HK-2 (cell line): ENCODE data around the gene FMO3.

Source experiments
- DNase-seq: peaks from one replicate; pipeline ENCODE4 v3.0.0-alpha.2; 2018; ENCODE audit not compliant: unreplicated experiment

Gene FMO3

DNA sequence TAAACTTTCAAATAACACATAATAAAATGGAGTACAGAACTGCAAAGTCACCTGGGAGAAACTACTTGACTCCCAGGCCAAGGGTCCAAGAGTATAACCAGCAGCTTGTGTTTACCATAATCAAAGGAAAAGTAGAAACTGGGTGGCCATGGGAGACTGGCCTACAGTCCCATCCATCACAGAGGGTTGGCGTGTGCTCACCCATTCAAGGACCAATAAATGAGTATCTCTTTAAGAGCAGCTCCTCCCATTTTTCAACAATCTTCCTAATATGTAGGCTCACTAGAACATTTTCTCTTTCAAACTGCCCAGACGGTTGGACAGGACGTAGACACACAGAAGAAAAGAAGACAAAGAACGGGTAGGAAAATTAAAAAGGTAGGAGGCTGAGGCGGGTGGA, at the start of gene FMO3:
Gene FMO3 (plus strand): TSS at position 302 of the 400 bp plus-strand sequence. CDS start 1,754 bp downstream, outside the sequence.
- no peak for DNase-seq

DNA sequence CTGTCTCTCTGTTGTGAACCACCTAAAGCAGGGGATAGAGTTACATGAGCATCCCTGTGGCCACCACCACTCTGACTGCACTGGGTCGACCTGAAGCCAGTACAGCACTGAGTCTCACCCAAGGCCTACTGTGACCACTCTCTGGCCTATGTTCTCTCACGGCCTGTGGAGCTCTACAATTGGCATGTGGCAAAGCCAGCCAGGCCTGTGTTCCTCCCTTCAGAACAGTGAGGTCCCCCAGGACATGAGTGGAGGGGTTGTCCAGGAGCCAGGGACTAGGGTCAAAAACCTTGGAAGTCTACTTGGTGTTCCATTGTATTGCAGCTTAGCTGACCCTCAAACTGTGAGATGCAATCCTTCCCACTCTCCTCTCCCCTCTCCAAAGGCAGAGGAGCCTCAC, 42.7 kb upstream of the FMO3 start:
- no peak for DNase-seq

- DNase-seq: no peak
Measured at GRCh38 chr1:171052977-171053376, 37.7 kb upstream of the FMO3 start.

GRCh38 chr1:171055966-171056643, 34.6 kb upstream of the FMO3 start:
- DNase-seq: no peak

GRCh38 chr1:171061425-171062143, 29.1 kb upstream of the FMO3 start:
- DNase-seq: no peak

- DNase-seq: no peak
Measured at GRCh38 chr1:171062902-171063301, 27.8 kb upstream of the FMO3 start.

DNA sequence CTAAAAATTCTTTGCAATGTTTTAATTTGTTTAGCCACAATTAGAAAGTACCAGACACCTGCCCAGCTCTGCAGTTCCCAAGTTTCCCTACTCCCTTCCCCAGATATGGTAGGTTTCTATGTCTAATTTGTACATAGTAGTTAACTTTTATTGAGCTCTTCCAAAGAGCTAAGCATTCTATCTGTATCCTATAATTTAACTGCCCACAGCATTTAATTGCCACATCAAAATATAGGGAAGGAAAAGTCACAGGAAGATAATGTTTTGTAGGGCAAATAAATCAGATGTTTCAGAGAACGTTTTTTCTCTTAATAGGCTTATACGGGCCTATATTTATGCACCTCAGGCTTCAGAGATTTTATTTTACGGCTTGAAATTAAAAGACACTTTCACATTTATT, 15.7 kb upstream of the FMO3 start:
- DNase-seq: no peak

- no peak for DNase-seq
Measured at GRCh38 chr1:171081314-171081753, 9.4 kb upstream of the FMO3 start.

DNA sequence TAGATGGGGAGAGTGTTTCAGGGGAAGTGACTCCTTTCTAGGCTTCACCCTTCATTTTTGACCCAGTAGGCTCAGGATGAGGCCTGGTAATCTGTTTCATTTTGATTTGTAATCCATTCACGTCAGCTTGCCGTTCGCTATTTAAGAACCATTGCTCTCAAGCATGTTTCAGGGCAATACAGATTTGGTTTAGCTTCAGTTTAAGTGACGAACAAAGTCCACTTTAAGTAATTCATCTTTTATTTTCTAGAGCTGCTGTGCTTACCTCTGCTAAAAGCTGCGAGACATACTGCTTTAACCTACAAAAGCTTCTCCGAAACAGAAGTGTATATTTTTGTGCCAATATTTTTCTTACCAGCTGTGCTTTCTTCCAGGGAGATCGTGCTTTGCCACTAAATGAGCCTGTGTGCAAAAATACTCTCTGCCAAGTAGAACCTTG, 8.9 kb upstream of the FMO3 start:
- DNase-seq: no peak

DNA sequence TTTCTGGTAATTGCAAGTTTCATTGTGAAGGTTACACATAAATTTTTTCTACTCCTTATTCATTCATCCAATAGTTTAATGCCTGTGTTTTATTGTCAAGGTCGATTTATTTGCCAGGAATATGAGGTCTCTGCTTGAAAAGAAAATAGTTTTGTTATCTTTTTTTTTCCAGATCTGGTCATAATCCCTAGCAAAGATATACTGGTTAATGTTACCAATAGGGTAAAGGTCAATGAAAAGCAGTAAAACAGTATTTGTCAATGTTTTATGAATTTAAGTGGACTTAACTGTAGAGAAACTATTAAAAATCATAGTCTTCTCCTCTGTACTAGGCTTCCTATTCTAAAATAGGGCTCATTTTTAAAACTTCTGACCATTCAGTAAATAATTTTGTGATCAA, 8.1 kb upstream of the FMO3 start:
- DNase-seq: no peak

DNA sequence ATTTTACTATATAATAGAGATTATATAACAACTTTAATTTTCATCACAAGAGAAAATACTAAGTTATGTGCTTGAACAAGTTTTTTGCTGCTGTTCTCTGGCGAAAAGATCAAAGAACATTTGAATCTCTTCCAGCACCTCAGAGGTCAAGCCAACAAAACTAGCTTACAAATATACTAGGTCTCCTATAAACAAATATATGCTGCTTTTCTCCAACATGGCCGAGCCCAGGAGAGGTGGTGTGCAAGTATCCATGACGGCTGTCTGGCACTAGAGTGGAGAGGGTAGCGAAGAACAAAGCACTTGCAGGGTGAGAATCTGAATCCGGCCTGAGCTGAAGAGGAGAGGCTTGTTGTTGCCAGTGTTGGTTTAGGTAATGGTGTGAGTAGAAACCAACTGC, 7.5 kb upstream of the FMO3 start:
- no peak for DNase-seq

DNA sequence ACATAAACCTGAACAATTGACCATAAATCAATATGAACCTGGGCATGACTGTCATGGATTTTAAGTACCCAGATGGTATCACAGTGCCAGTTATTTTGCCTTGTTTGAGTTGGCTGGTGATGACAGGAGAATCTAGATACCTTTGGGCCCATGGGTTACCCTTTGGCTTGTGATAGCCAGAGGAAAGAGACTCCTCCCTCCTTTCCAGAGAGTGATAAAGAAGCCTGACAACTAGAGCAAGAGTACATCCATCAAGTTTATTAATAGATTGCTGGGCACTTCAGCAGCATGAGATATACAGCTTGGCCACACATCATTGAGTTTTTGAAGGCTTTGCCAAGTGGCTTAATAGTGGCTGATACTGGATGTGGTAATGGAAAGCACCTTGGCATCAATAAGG, 6.6 kb upstream of the FMO3 start:
- no peak for DNase-seq

- no peak for DNase-seq
Measured at GRCh38 chr1:171084870-171085269, 5.8 kb upstream of the FMO3 start.

DNA sequence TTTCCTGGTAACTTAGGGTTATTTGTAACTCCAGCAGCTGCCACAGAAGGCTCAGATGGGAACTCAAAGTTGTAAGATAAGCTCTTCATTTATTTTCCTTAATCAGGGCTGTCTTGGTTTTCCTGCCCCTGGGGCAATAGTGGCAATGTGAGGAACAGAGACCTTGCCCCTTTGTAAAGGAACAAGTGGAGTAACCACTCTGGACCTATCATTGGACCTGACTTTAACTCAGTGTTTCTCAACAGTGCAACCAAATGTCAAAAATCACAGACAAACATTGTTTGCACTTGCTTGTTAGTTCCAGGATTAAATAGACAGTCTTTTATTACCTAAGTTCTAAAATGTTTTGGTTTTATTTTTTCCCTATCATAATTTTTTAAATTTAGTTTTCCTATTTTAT, 2.8 kb upstream of the FMO3 start:
- no peak for DNase-seq

DNA sequence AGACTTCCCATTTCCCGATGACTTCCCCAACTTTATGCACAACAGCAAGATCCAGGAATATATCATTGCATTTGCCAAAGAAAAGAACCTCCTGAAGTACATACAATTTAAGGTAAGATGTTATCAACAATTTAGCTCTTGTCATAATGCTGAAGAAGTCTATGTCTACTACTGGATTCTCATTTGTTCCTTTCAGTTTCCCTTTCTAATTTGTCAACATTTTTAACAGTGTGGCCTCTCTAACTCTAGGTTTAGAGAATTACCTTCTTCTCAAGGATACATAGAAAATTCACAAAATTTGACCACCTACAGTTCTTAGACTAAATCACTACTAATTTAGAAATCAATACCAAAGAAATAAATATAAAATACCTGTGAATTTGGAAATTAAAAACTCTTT, 13.2 kb downstream of the FMO3 start:
- DNase-seq: no peak

DNA sequence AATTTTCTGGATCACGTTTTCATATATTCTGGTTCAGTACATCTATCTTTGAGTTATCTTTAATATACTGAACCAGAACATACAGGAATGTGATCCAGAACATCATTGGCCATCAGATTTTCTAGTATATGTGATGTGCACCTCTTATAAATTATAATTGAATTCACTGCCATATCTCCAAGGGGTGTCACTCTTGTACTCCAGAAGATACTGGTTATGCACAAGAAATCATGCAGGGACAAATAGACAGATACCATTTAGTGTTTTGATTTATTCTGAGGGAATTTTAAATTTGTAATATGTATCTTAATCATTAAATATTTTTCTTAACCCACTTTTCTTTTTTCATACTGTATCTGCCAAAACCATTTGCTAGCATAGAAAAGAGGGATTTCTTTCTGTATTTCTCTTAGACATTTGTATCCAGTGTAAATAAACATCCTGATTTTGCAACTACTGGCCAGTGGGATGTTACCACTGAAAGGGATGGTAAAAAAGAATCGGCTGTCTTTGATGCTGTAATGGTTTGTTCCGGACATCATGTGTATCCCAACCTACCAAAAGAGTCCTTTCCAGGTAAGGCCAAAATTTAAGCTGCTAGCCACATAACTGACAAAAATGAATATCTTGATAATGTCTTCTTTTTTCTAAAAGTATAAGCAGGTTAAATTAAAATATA, 16.7 kb downstream of the FMO3 start:
- no peak for DNase-seq

- DNase-seq: no peak
Measured at GRCh38 chr1:171107969-171108368, 17.3 kb downstream of the FMO3 start.

GRCh38 chr1:171109966-171110365, 19.3 kb downstream of the FMO3 start:
- no peak for DNase-seq

- no peak for DNase-seq
Measured at GRCh38 chr1:171110621-171111326, 20.1 kb downstream of the FMO3 start.

GRCh38 chr1:171112119-171112518, 21.4 kb downstream of the FMO3 start:
- DNase-seq: no peak

GRCh38 chr1:171113382-171113781, 22.7 kb downstream of the FMO3 start:
- no peak for DNase-seq

DNA sequence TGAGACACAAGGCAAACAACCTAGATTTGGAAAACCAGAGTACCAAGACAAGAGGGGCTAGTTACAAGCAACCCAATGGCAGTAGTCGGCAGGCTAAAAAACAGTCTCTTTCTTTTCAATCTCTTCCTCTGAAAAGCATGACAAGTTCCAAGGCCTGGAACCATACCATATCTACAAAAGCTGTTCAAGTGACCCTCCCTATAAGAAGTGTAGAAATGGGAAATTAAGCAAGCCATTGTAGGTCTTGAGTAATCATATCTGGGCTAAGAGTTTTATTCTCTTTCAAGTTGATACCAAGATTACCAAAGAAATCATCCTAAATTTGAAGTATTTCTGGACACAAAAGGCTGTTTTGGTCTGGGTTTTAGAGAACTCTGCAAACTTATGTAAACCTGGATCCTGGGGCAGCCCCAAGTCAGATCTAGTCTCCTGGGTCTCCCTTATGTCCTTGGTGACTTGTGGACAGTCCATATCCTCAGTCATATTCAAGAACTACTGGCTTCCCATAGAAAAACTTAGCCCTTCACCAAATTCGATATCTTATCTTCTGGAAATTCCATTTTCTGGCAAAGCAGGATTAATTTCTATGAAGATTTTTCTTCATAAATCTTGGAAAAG, 24.7 kb downstream of the FMO3 start:
- no peak for DNase-seq
